ENCODE measurements around the gene ALK.

DNA sequence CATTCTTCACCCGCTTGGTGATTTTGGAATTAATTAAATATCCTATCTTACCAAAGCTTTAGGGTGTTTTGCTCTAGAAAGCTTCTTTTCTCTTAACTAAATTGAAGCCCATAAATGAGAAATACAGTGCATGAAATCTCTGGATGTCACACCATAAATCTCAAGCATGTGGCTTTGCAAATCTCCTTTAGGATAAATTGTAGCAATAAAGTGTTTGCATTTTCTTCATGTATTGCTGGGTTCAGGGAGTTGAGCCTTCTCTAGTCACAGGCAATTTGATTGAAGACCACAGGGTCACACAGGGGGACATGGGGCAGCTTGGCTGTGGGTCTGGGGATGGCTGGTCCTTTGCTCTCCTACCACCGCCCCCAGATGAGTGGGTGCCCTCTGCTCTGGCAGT lies 442.0 kb downstream of the ALK start:
- peak; percentile 63; the same call in 1 of the 2 replicates for TF ChIP-seq GATA2 (IDR thresholded peaks at IDR 0.05; ENCODE audit: low read depth, low read length)
- no peak for TF ChIP-seq GATA3 (IDR thresholded peaks at IDR 0.05; ENCODE audit: low read depth, low read length)
